ENCODE results near the gene CBY3.

DNA sequence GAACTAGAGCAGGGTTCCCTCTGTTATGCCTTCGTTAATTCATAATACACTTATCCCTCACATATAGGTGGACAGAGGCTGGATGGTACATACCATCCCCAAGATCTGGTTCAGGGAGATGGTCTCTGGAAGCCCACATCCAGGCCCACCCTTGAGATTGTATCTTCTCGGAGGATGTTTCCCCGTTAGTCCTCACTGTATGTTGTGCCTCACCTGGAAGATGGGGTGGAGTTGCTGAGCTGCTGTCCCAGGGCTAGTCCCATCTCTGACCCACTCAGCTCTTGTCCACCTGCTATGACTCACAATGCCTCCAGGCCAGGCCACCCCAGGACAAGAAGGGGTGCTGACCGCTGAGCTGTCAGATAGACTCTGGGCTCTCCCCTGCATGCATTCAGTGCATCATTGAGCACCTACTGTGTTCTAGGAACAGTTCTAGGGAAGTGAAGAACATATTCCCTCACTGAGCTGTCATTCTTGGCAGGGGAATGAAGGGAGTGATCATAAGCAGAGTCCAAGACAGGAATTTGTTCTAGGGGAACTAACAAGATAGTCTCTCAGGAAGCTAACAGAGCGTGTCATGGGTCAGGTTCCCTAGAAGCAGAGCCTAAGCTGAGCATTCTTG is at the start of gene CBY3:
- no peak for TF ChIP-seq RNF2 (conservative IDR thresholded peaks at IDR 0.05; ENCODE audit: low read depth)
- TF ChIP-seq POLR2AphosphoS2 (IDR thresholded peaks at IDR 0.05; ENCODE audit: low read depth, low read length), result no peak
- TF ChIP-seq ZNF720 (CRISPR knock-in tag; IDR thresholded peaks at IDR 0.05), result no peak
- no peak for TF ChIP-seq RAD21 (CRISPR knock-in tag; IDR thresholded peaks at IDR 0.05)
- TF ChIP-seq ETV6 (CRISPR knock-in tag; conservative IDR thresholded peaks at IDR 0.05), result no peak

All from HepG2 (cell line).